HepG2 (cell line): ENCODE measurements around the gene HSPB8.

Experiments used
- EZH2 ChIP-seq: conservative IDR thresholded peaks from 2 replicates; pipeline ENCODE4 v1.6.1; 2012; ENCODE audit warnings: mild to moderate bottlenecking, low read depth, low read length, moderate library complexity
- KMT2A ChIP-seq: sonication (generic); formaldehyde crosslinking; IDR thresholded peaks from 2 replicates; pipeline ENCODE4 v1.4.0; 2020; ENCODE audit warnings: missing genetic modification reagents
- PAWR ChIP-seq: sonication (generic); formaldehyde crosslinking; IDR thresholded peaks from 2 replicates; pipeline ENCODE4 v1.4.0; 2020; ENCODE audit warnings: missing genetic modification reagents, mild to moderate bottlenecking, borderline replicate concordance
- PHF21A ChIP-seq: sonication (generic); formaldehyde crosslinking; IDR thresholded peaks from 2 replicates; pipeline ENCODE4 v1.5.0; 2020; ENCODE audit warnings: mild to moderate bottlenecking, missing genetic modification reagents
- SMC3 ChIP-seq: IDR thresholded peaks from 2 replicates; pipeline ENCODE4 v1.6.1; 2011; ENCODE audit warnings: low read length, improper control_type of control experiment
- SNAPC5 ChIP-seq: sonication (generic); formaldehyde crosslinking; IDR thresholded peaks from 2 replicates; pipeline ENCODE4 v1.8.1; 2023; ENCODE audit warnings: mild to moderate bottlenecking, missing genetic modification reagents, borderline replicate concordance
- THAP8 ChIP-seq: sonication (generic); formaldehyde crosslinking; IDR thresholded peaks from 2 replicates; pipeline ENCODE4 v1.5.1; 2020; ENCODE audit warnings: missing genetic modification reagents, mild to moderate bottlenecking, borderline replicate concordance
- TP53 ChIP-seq: sonication (generic); formaldehyde crosslinking; conservative IDR thresholded peaks from 2 replicates; pipeline ENCODE4 v1.4.0; 2020; ENCODE audit warnings: missing genetic modification reagents
- ZNF326 ChIP-seq: sonication (generic); formaldehyde crosslinking; IDR thresholded peaks from 2 replicates; pipeline ENCODE4 v1.4.0; 2020; ENCODE audit warnings: missing genetic modification reagents, borderline replicate concordance
- ZNF512B ChIP-seq: sonication (generic); formaldehyde crosslinking; IDR thresholded peaks from 2 replicates; pipeline ENCODE4 v1.5.1; 2020; ENCODE audit warnings: missing genetic modification reagents, mild to moderate bottlenecking, borderline replicate concordance

GRCh38 chr12:119158402-119158801, 20.3 kb upstream of the HSPB8 start:
- TF ChIP-seq PHF21A (CRISPR knock-in tag) (no peak), ZNF512B (CRISPR knock-in tag) (no peak), SNAPC5 (no peak), THAP8 (no peak), KMT2A (CRISPR knock-in tag) (no peak), TP53 (no peak), SMC3 (no peak), EZH2 (no peak), PAWR (CRISPR knock-in tag) (no peak), ZNF326 (CRISPR knock-in tag) (no peak)
